Tibial artery (tissue), 4 donors: ENCODE data around the gene ZNF516.

Source experiments
- DNase-seq, 2 donors: peaks; one replicate each; pipeline ENCODE4 v3.0.0-alpha.2; 2019
- H3K27ac ChIP-seq, 2 donors: fragments of 200-600 bp; sonication (generic) in 1 of 2; 1 replicate in 1 of 2; 2 replicates in 1 of 2; pipeline ENCODE4 v1.5.1; 2018 to 2019; ENCODE audit warnings: mild to moderate bottlenecking in 1 of 2
- H3K27me3 ChIP-seq, 2 donors: fragments of 200-600 bp; sonication (generic) in 1 of 2; one replicate each; pipeline versions ENCODE4 v1.5.1 to v1.6.0; 2016 to 2019
- H3K36me3 ChIP-seq, 3 donors: fragments of 200-600 bp; sonication (generic) in 2 of 3; one replicate each; pipeline ENCODE4 v1.5.1; 2016 to 2019; ENCODE audit warnings: mild to moderate bottlenecking in 2 of 3
- H3K4me1 ChIP-seq, 4 donors: fragments of 200-600 bp; sonication (generic) in 2 of 4; 1 replicate in 3 of 4; 2 replicates in 1 of 4; pipeline ENCODE4 v1.5.1; 2016 to 2019
- H3K4me3 ChIP-seq, 2 donors: fragments of 200-600 bp; sonication (generic) in 1 of 2; 1 replicate in 1 of 2; 2 replicates in 1 of 2; pipeline ENCODE4 v1.5.1; 2018 to 2019; ENCODE audit warnings: mild to moderate bottlenecking in 2 of 2
- H3K9me3 ChIP-seq, 3 donors: fragments of 200-600 bp; sonication (generic) in 1 of 3; one replicate each; pipeline ENCODE4 v1.5.1; 2016 to 2019
- intact Hi-C: fragments of 100-400 bp; cut with DNase I; formaldehyde crosslinking; loops from one replicate; pipeline ENCODE4 v1.15.0; 2023; ENCODE audit warnings: low total_unique reads
- TF ChIP-seq, protein P1 (sequence below), 2 experiments: fragments of 200-600 bp in 1 of 2; fragments of 450-650 bp in 1 of 2; IDR thresholded peaks; one replicate each; pipeline ENCODE4 v1.5.1; 2017 to 2019; ENCODE audit warnings: antibody characterized with exemption in 2 of 2, mild to moderate bottlenecking in 1 of 2, moderate library complexity in 1 of 2

Gene ZNF516

DNA sequence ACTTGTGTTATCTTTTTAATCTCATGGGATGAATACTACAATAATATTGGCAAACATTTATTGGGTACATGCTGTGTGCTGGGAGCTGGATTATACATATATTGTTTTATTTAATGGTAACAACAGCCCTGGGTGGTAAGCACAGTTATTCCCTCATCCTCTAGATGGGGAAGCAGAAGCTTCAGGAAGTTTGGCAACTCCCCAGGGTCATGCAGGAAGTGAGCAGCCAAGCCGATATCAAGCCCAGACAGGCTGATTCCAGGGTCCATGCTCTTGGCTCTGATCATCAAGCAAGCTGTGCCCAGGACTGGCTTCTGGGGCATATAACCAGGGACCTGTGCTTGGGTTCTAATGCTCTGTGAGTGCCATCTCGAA, 155.8 kb downstream of the ZNF516 start:
- H3K9me3 ChIP-seq, result peaks cover 0 to 16% (median 6%) of the 10 kb centered on the region in 3 donors
- no peaks in the 10 kb centered on the region for H3K4me1 ChIP-seq
- H3K4me3 ChIP-seq, result no peak overlapping the region
- no peaks in the 10 kb centered on the region for H3K27me3 ChIP-seq
- H3K27ac ChIP-seq, result no peak overlapping the region
- TF ChIP-seq, protein P1, sequence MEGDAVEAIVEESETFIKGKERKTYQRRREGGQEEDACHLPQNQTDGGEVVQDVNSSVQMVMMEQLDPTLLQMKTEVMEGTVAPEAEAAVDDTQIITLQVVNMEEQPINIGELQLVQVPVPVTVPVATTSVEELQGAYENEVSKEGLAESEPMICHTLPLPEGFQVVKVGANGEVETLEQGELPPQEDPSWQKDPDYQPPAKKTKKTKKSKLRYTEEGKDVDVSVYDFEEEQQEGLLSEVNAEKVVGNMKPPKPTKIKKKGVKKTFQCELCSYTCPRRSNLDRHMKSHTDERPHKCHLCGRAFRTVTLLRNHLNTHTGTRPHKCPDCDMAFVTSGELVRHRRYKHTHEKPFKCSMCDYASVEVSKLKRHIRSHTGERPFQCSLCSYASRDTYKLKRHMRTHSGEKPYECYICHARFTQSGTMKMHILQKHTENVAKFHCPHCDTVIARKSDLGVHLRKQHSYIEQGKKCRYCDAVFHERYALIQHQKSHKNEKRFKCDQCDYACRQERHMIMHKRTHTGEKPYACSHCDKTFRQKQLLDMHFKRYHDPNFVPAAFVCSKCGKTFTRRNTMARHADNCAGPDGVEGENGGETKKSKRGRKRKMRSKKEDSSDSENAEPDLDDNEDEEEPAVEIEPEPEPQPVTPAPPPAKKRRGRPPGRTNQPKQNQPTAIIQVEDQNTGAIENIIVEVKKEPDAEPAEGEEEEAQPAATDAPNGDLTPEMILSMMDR (IDR thresholded peaks at IDR 0.05), result no peak
- DNase-seq, result no peak
- no peaks in the 10 kb centered on the region for H3K36me3 ChIP-seq
- intact Hi-C loops, result no loop called here

DNA sequence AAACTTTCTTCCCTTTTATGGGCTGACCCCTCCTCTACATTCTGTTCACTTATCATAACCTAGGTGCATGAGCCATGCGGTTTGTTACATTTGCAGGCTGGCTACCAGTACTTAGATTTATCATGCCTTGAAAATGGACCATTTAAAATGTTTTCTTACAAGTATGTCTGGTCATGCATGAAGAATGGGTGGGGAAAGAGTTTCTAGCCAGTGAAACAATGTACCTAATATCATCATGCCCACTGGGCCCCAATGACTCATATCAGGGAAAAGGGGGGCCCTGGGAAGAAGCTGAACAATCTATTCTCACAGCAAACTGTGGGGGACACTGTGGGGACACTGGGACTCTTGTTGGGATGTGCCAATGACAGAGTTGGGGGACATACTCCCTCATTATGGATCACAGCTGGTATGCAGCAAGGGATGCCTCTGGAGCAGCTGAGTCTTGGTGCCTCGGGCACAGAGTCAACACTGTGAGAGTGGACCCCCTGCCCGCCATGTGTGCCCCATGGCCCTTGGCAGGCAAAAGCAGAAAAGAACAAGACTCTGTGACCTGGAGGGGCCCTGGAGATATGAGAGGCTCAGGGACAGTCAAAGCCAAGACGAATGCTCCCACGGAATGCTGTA, 156.3 kb downstream of the ZNF516 start:
- Histone ChIP-seq H3K4me1 (no peaks in the 10 kb centered on the region), H3K27me3 (no peaks in the 10 kb centered on the region), H3K9me3 (peaks cover 0 to 16% (median 6%) of the 10 kb centered on the region in 3 donors), H3K4me3 (no peak overlapping the region), H3K27ac (no peak overlapping the region), H3K36me3 (no peaks in the 10 kb centered on the region)
- no peak for DNase-seq
- TF ChIP-seq, protein P1 (IDR thresholded peaks at IDR 0.05), result no peak
- intact Hi-C loops, result no loop called here

DNA sequence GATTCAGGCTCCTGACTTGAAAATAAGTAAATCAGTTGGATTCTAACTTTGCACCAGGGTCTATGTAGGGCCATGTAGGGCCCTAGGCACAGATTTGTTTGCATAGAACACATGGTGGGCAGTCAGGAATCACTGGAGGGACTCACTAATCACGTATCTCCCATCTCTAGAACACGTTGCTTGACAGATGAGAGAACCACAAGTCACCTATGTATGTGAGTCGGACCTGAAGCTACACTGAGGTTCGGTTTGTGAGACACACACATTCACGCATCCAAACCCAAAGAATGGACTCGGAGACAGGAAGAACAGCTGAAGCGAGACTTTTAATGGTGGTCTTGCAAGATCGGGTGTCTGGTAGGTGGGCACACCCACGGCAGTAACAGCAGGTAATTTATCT, 157.0 kb downstream of the ZNF516 start:
- no peak overlapping the region for H3K27ac ChIP-seq
- H3K4me1 ChIP-seq, result no peaks in the 10 kb centered on the region
- H3K36me3 ChIP-seq, result no peaks in the 10 kb centered on the region
- TF ChIP-seq, protein P1 (IDR thresholded peaks at IDR 0.05), result no peak
- DNase-seq, result no peak
- H3K4me3 ChIP-seq, result no peak overlapping the region
- H3K27me3 ChIP-seq, result no peaks in the 10 kb centered on the region
- intact Hi-C loops, result no loop called here
- H3K9me3 ChIP-seq, result peaks cover 0 to 21% (median 11%) of the 10 kb centered on the region in 3 donors

DNA sequence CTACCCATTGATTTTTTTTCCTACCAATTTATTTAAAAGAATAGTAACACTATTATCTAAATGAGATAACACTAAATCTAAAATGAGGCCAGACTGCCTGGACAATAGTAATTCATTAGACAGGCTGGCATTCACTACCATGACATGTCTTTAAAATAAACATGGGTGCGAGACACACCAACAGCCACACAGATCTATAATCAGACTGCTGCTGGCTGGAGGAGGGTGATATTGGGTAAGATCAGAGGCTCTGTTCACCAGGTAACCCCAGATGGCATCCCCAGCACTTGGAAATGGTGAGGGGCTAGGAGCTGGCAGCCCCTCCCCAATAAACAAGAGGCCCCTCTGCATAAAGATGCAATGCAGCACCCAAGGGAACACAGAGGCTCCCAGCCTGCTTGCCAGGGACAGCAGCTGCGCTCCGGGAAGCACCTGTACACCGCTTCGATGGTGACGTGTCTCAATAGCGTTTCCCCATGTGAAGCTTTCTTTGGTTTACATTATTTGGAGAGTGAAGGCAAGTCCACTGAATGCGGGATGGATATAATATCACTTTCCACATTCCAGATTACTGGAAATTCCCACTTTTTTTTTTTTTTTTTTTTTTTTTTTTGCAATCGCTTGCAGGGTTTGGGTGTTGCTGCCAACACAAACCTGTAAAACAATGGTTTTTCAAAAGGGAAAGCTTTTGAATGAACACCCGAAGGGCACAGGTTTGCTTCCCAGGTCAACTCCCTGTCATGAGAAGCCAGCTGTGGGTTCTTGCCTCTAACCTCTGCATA, 159.0 kb downstream of the ZNF516 start:
- intact Hi-C loops, result no loop called here
- Histone ChIP-seq H3K4me3 (no peak overlapping the region), H3K27ac (no peak overlapping the region), H3K36me3 (no peaks in the 10 kb centered on the region), H3K27me3 (no peaks in the 10 kb centered on the region), H3K4me1 (no peaks in the 10 kb centered on the region), H3K9me3 (peaks cover 0 to 18% (median 11%) of the 10 kb centered on the region in 3 donors)
- TF ChIP-seq, protein P1 (IDR thresholded peaks at IDR 0.05), result no peak
- DNase-seq, result no peak

DNA sequence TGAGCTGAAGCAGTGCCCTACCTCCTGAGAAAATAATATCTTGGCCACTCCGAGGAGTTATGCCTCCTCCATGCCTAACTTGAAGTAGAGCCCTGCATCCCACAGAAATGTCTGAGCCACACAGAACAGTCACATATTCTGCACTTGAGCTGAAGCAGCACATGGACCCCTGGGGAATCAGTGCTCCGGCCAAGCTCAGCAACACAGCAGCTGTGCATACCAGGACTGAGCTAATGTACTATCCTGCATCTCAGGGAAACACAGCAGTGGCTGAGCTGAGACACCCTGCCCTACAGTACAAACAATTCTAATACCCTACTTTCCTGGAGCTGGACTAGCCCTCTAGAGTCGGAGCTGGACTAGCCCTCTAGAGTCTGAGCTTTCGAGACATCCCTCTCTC, 166.9 kb downstream of the ZNF516 start:
- no peak for DNase-seq
- TF ChIP-seq, protein P1 (IDR thresholded peaks at IDR 0.05), result no peak
- Histone ChIP-seq H3K9me3 (peaks cover 3 to 12% (median 10%) of the 10 kb centered on the region in 3 donors), H3K27me3 (no peaks in the 10 kb centered on the region), H3K4me1 (no peaks in the 10 kb centered on the region), H3K4me3 (no peak overlapping the region), H3K27ac (no peak overlapping the region), H3K36me3 (no peaks in the 10 kb centered on the region)
- intact Hi-C loops, result no loop called here
